ENCODE data around the gene NLRP3. TPM values are rescaled to one million over a fixed set of nuclear protein-coding genes. Genes with fewer than 3 reads are reported as not detected.

NLRP3 gene
- total RNA-seq, 1 experiment from 2014 or later, result 0.33 TPM

DNA sequence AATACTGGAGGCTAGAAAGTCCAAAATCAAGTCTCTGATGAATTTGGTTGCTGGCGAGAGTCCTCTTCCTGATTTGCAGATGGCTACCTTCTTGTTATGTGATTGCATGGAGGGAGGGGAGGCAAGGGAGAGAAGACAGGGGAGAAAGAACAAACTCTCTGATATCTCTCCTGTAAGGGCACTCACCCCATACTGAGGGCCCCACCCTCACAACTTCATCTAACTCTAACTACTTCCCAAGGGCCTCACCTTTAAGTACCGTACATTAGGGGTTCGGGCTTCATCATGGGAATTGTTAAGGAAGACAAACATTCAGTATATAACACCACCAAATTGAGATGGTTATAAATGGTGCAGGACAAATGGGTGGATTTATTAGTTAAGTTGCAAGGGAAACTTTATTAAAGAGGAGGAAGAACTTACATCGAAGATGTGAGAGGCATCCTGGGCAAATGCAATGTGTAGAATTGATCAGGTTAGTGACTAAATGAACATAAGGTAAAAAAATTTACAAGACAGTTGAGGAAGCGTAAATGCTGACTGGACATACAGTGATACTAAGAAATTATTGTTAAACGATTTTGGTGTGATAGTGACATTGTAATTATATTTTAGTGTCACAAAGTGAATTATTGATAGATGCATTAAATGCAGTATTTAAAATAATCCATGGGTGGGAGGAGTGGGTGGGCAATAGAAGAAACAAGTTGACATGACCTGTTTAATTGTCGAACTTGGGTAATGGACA lies 31.4 kb downstream of the NLRP3 start:
- DNase-seq (ENCODE audit: low read depth, low spot score) (no peak), ATAC-seq (no peak)
- in situ Hi-C loops (cut with HindIII; ENCODE audit: low pct_unique_long_range_greater_than_20kb, low sequenced_read_pairs), result no loop called here
- TF ChIP-seq, protein P1, sequence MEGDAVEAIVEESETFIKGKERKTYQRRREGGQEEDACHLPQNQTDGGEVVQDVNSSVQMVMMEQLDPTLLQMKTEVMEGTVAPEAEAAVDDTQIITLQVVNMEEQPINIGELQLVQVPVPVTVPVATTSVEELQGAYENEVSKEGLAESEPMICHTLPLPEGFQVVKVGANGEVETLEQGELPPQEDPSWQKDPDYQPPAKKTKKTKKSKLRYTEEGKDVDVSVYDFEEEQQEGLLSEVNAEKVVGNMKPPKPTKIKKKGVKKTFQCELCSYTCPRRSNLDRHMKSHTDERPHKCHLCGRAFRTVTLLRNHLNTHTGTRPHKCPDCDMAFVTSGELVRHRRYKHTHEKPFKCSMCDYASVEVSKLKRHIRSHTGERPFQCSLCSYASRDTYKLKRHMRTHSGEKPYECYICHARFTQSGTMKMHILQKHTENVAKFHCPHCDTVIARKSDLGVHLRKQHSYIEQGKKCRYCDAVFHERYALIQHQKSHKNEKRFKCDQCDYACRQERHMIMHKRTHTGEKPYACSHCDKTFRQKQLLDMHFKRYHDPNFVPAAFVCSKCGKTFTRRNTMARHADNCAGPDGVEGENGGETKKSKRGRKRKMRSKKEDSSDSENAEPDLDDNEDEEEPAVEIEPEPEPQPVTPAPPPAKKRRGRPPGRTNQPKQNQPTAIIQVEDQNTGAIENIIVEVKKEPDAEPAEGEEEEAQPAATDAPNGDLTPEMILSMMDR (IDR thresholded peaks at IDR 0.05), result no peak
- TF ChIP-seq POLR2AphosphoS5 (IDR thresholded peaks at IDR 0.05; ENCODE audit: low read depth, low read length) (no peak), SIN3A (IDR thresholded peaks at IDR 0.05; ENCODE audit: borderline replicate concordance, insufficient read depth, low read depth, low read length) (no peak), TCF7L2 (IDR thresholded peaks at IDR 0.05; ENCODE audit: low read depth, low read length) (no peak)
- TF ChIP-seq, protein P2, sequence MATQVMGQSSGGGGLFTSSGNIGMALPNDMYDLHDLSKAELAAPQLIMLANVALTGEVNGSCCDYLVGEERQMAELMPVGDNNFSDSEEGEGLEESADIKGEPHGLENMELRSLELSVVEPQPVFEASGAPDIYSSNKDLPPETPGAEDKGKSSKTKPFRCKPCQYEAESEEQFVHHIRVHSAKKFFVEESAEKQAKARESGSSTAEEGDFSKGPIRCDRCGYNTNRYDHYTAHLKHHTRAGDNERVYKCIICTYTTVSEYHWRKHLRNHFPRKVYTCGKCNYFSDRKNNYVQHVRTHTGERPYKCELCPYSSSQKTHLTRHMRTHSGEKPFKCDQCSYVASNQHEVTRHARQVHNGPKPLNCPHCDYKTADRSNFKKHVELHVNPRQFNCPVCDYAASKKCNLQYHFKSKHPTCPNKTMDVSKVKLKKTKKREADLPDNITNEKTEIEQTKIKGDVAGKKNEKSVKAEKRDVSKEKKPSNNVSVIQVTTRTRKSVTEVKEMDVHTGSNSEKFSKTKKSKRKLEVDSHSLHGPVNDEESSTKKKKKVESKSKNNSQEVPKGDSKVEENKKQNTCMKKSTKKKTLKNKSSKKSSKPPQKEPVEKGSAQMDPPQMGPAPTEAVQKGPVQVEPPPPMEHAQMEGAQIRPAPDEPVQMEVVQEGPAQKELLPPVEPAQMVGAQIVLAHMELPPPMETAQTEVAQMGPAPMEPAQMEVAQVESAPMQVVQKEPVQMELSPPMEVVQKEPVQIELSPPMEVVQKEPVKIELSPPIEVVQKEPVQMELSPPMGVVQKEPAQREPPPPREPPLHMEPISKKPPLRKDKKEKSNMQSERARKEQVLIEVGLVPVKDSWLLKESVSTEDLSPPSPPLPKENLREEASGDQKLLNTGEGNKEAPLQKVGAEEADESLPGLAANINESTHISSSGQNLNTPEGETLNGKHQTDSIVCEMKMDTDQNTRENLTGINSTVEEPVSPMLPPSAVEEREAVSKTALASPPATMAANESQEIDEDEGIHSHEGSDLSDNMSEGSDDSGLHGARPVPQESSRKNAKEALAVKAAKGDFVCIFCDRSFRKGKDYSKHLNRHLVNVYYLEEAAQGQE (IDR thresholded peaks at IDR 0.05; ENCODE audit: insufficient read depth in 1 of 2, low read depth in 2 of 2, low read length in 1 of 2), result no peak
- POLR2A ChIA-PET, result interaction anchor here (1.1 kb wide), 1 partner anchor 53 kb away, joined by 4 read pairs; no protein-coding TSS in a partner anchor
- intact Hi-C loops (cut with micrococcal nuclease; ENCODE audit: unreplicated experiment), result no loop called here
- CTCF ChIA-PET, result interaction anchor here (0.6 to 0.7 kb wide), 2 partner anchors 12 to 15 kb away, joined by 6 to 9 read pairs; no protein-coding TSS in a partner anchor
- H3K4me1 ChIP-seq (ENCODE audit: control insufficient read depth, insufficient read depth, low read length), result no peaks in the 10 kb centered on the region
- H3K36me3 ChIP-seq (ENCODE audit: control insufficient read depth, insufficient read depth, low read length), result no peaks in the 10 kb centered on the region
- peak overlapping the region; percentile 45 to 60 for H3K4me3 ChIP-seq (ENCODE audit: low read depth in 2 of 2, low read length in 2 of 2)
- H3K27ac ChIP-seq (ENCODE audit: low read length), result peak overlapping the region; percentile 86
- peaks cover 2% of the 10 kb centered on the region for H3K27me3 ChIP-seq (ENCODE audit: control insufficient read depth, insufficient read depth, low read length)
- H3K9me3 ChIP-seq (ENCODE audit: control insufficient read depth, insufficient read depth, low read depth, low read length), result no peaks in the 10 kb centered on the region
- no TSS peak for BruUV-seq (replicated peaks)

DNA sequence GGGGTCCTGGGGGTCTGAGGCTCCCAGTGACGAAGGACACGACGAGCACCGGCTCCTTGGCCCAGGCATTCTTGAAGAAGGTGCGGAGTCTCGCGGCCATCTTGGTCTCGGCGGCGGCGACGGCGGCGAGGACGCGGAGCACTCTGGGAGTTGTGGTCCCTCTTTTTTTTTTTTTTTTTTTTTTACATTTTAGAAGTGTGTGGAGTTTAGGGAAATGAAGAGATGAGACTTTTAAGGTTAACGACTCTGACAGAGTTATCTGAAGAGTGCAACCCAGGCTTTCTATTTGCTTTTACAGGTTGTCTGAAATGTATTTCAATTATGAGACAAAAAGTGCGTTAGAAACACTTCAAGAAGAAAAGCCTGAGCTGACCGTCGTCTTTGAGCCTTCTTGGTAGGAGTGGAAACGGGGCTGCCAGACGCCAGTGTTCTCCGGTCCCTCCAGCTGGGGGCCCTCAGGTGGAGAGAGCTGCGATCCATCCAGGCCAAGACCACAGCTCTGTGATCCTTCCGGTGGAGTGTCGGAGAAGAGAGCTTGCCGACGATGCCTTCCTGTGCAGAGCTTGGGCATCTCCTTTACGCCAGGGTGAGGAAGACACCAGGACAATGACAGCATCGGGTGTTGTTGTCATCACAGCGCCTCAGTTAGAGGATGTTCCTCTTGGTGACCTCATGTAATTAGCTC lies 32.3 kb downstream of the NLRP3 start:
- DNase-seq (ENCODE audit: low read depth, low spot score), result peak; percentile 24
- peak overlapping the region; percentile 86 for H3K27ac ChIP-seq (ENCODE audit: low read length)
- no TSS peak for BruUV-seq (replicated peaks)
- ChIA-PET CTCF (interaction anchor here (0.6 to 0.7 kb wide), 2 partner anchors 13 to 15 kb away, joined by 6 to 9 read pairs; no protein-coding TSS in a partner anchor), POLR2A (interaction anchor here (1.1 kb wide), 1 partner anchor 54 kb away, joined by 4 read pairs; no protein-coding TSS in a partner anchor)
- intact Hi-C loops (cut with micrococcal nuclease; ENCODE audit: unreplicated experiment), result no loop called here
- H3K9me3 ChIP-seq (ENCODE audit: control insufficient read depth, insufficient read depth, low read depth, low read length), result no peaks in the 10 kb centered on the region
- in situ Hi-C loops (cut with HindIII; ENCODE audit: low pct_unique_long_range_greater_than_20kb, low sequenced_read_pairs), result no loop called here
- ATAC-seq, result peak; percentile 95
- H3K36me3 ChIP-seq (ENCODE audit: control insufficient read depth, insufficient read depth, low read length), result no peaks in the 10 kb centered on the region
- H3K27me3 ChIP-seq (ENCODE audit: control insufficient read depth, insufficient read depth, low read length), result peaks cover 7% of the 10 kb centered on the region
- peak overlapping the region; percentile 45 to 60 for H3K4me3 ChIP-seq (ENCODE audit: low read depth in 2 of 2, low read length in 2 of 2)
- TF ChIP-seq POLR2AphosphoS5 (IDR thresholded peaks at IDR 0.05; ENCODE audit: low read depth, low read length) (0 out of 2 replicates have a peak, but pooled peaks have one; percentile 38), TCF7L2 (IDR thresholded peaks at IDR 0.05; ENCODE audit: low read depth, low read length) (no peak), SIN3A (IDR thresholded peaks at IDR 0.05; ENCODE audit: borderline replicate concordance, insufficient read depth, low read depth, low read length) (no peak)
- TF ChIP-seq, protein P2 (IDR thresholded peaks at IDR 0.05; ENCODE audit: insufficient read depth in 1 of 2, low read depth in 2 of 2, low read length in 1 of 2), result no peak
- TF ChIP-seq, protein P1 (IDR thresholded peaks at IDR 0.05), result no peak
- no peaks in the 10 kb centered on the region for H3K4me1 ChIP-seq (ENCODE audit: control insufficient read depth, insufficient read depth, low read length)
